ENCODE data around the gene CHMP4B. TPM values are rescaled to one million over a fixed set of nuclear protein-coding genes. Genes with fewer than 3 reads are reported as not detected.

Gene CHMP4B
- total RNA-seq: 40.2 and 53.0 TPM in 2 replicates

GRCh38 chr20:33810885-33811775, at the start of gene CHMP4B:
Gene CHMP4B (plus strand): TSS chr20:33811348. CDS start chr20:33811469, 121 bp downstream.

Other genes starting within 250 kb of the CHMP4B start
- gene C20orf144, start 149.0 kb upstream of the CHMP4B start, total RNA-seq: 0.08 and 0.26 TPM in 2 replicates
- 1.4 and 4.9 TPM in 2 replicates for gene ACTL10, start 144.4 kb upstream of the CHMP4B start, total RNA-seq
- 21.3 and 27.0 TPM in 2 replicates for gene NECAB3, start 136.9 kb upstream of the CHMP4B start, total RNA-seq
- gene E2F1, start 125.0 kb upstream of the CHMP4B start, total RNA-seq: 3.9 and 13.4 TPM in 2 replicates
- 3.2 and 5.6 TPM in 2 replicates for gene PXMP4, start 91.0 kb upstream of the CHMP4B start, total RNA-seq
- 0.88 and 2.8 TPM in 2 replicates for gene ZNF341, start 79.4 kb upstream of the CHMP4B start, total RNA-seq
- 99.7 and 105 TPM in 2 replicates for gene RALY, start 182.6 kb downstream of the CHMP4B start, total RNA-seq

All from epithelial cell of alveolus of lung (primary cell).